Measurements from ENCODE around the gene DCLK3. TPM values are rescaled to one million over a fixed set of nuclear protein-coding genes. Genes with fewer than 3 reads are reported as not detected.

The DCLK3 gene
- total RNA-seq, 1 experiment from 2014 or later: 1.4 TPM

- no peaks in the 10 kb centered on the region for H3K9me3 Mint-ChIP-seq
- WGBS (ENCODE audit: extremely low coverage, insufficient read length, low lambda C conversion rate): no CpG with 5 or more reads among the region's 6 CpGs
- Histone ChIP-seq H3K79me1 (ENCODE audit: insufficient read depth, low read depth, low read length, poor library complexity, severe bottlenecking) (no peaks in the 10 kb centered on the region), H3K56ac (ENCODE audit: insufficient read length, low read depth, low read length) (no peak overlapping the region), H3T11ph (ENCODE audit: low read length) (no peak overlapping the region), H3K23me2 (ENCODE audit: insufficient read length, low read depth, low read length, poor library complexity, severe bottlenecking) (no peaks in the 10 kb centered on the region), H2AK5ac (ENCODE audit: insufficient read length, low read length) (no peak overlapping the region), H3K9ac (ENCODE audit: extremely low read depth, insufficient read length, low read length) (no peak overlapping the region), H4K20me1 (ENCODE audit: control insufficient read depth, insufficient read depth, insufficient read length) (peaks cover 3% of the 10 kb centered on the region), H2BK120ac (ENCODE audit: low read depth, low read length, poor library complexity, severe bottlenecking) (no peak overlapping the region), H3K79me2 (ENCODE audit: insufficient read depth, low read length) (no peaks in the 10 kb centered on the region), H3K27ac (ENCODE audit: insufficient read length, low read depth, low read length) (no peak overlapping the region), H2BK20ac (ENCODE audit: low read depth, low read length, poor library complexity, severe bottlenecking) (no peak overlapping the region), H2BK5ac (ENCODE audit: insufficient read length, low read length) (no peak overlapping the region), H2AFZ (ENCODE audit: low read length) (no peak overlapping the region), H3K27me3 (ENCODE audit: insufficient read depth, low read length) (no peaks in the 10 kb centered on the region), H3K9me3 (ENCODE audit: control insufficient read depth, low read depth, low read length) (no peaks in the 10 kb centered on the region), H3K4me2 (ENCODE audit: insufficient read depth, insufficient read length, low read length) (no peak overlapping the region), H3K4ac (ENCODE audit: low read depth, low read length) (no peak overlapping the region), H3K23ac (ENCODE audit: insufficient read length, low read depth, low read length) (no peak overlapping the region), H3K4me1 (ENCODE audit: insufficient read depth, low read length) (no peaks in the 10 kb centered on the region), H4K5ac (ENCODE audit: insufficient read length, low read depth, low read length) (no peak overlapping the region), H4K91ac (ENCODE audit: insufficient read length, low read depth, low read length) (no peak overlapping the region), H3K18ac (ENCODE audit: insufficient read length, low read depth, low read length) (no peak overlapping the region), H2BK15ac (ENCODE audit: low read depth, low read length) (no peak overlapping the region), H4K8ac (replicated peaks; ENCODE audit: insufficient read length, low read depth, low read length) (no peak overlapping the region), H3K14ac (ENCODE audit: insufficient read depth, low read length) (peak overlapping the region; percentile 25; the same call in 1 of the 2 replicates), H2BK12ac (ENCODE audit: insufficient read length, low read depth, low read length) (no peak overlapping the region)
- H3K36me3 Mint-ChIP-seq (ENCODE audit: insufficient read depth in 1 of 3, low read depth in 3 of 3): no peaks in the 10 kb centered on the region
- peak overlapping the region in 1 of 3 experiments; percentile 28; a peak in 3 of 7 replicates for H3K27ac Mint-ChIP-seq
- H3K27me3 Mint-ChIP-seq (ENCODE audit: low read depth): no peaks in the 10 kb centered on the region; the same call in none of the 2 replicates
- no peak overlapping the region for H3K4me3 Mint-ChIP-seq
- peaks cover 10 to 15% of the 10 kb centered on the region in 2 experiments for H3K4me1 Mint-ChIP-seq
- TF ChIP-seq, protein P1, sequence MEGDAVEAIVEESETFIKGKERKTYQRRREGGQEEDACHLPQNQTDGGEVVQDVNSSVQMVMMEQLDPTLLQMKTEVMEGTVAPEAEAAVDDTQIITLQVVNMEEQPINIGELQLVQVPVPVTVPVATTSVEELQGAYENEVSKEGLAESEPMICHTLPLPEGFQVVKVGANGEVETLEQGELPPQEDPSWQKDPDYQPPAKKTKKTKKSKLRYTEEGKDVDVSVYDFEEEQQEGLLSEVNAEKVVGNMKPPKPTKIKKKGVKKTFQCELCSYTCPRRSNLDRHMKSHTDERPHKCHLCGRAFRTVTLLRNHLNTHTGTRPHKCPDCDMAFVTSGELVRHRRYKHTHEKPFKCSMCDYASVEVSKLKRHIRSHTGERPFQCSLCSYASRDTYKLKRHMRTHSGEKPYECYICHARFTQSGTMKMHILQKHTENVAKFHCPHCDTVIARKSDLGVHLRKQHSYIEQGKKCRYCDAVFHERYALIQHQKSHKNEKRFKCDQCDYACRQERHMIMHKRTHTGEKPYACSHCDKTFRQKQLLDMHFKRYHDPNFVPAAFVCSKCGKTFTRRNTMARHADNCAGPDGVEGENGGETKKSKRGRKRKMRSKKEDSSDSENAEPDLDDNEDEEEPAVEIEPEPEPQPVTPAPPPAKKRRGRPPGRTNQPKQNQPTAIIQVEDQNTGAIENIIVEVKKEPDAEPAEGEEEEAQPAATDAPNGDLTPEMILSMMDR (conservative IDR thresholded peaks at IDR 0.05): no peak
- no peak for DNase-seq
Observed at GRCh38 chr3:36813305-36813704, 49.0 kb upstream of the DCLK3 start.

All from H9 (cell line).